Neural crest cell (in vitro differentiated cells): ENCODE results near the gene BNC1. TPM values are rescaled to one million over a fixed set of nuclear protein-coding genes. Genes with fewer than 3 reads are reported as not detected.

Source experiments
- DNase-seq: peaks from one replicate; pipeline ENCODE4 v3.0.0; 2021; ENCODE audit warnings: low read depth, mixed read lengths, low spot score
- H3K27ac Mint-ChIP-seq: one replicate; pipeline ENCODE4 v1.8.0; 2021; ENCODE audit warnings: mild to moderate bottlenecking, mixed read lengths; ENCODE audit not compliant: unreplicated experiment
- H3K27me3 Mint-ChIP-seq: 2 replicates; pipeline ENCODE4 v1.8.0; 2021; ENCODE audit warnings: low read depth, mild to moderate bottlenecking, mixed read lengths
- H3K36me3 Mint-ChIP-seq: 2 replicates; pipeline ENCODE4 v1.8.0; 2021; ENCODE audit warnings: low read depth, mild to moderate bottlenecking, mixed read lengths
- H3K4me1 Mint-ChIP-seq: 2 replicates; pipeline ENCODE4 v1.8.0; 2021; ENCODE audit warnings: mixed read lengths
- H3K4me3 Mint-ChIP-seq: one replicate; pipeline ENCODE4 v1.8.0; 2021; ENCODE audit warnings: mild to moderate bottlenecking, mixed read lengths
- H3K9me3 Mint-ChIP-seq: 2 replicates; pipeline ENCODE4 v1.8.0; 2021; ENCODE audit warnings: mixed read lengths
- CTCF ChIP-seq: fragments of 200-600 bp; sonication (generic); conservative IDR thresholded peaks from 2 replicates; pipeline ENCODE4 v1.5.0; 2021; ENCODE audit warnings: antibody characterized with exemption, mild to moderate bottlenecking
- total RNA-seq: library from RNA; stranded (reverse); gene quantifications from 2 replicates; pipeline ENCODE4 v1.2.1, GENCODE V29; 2021

The BNC1 gene
- total RNA-seq, 1 donor from 2014 or later, result 0.35 TPM

DNA sequence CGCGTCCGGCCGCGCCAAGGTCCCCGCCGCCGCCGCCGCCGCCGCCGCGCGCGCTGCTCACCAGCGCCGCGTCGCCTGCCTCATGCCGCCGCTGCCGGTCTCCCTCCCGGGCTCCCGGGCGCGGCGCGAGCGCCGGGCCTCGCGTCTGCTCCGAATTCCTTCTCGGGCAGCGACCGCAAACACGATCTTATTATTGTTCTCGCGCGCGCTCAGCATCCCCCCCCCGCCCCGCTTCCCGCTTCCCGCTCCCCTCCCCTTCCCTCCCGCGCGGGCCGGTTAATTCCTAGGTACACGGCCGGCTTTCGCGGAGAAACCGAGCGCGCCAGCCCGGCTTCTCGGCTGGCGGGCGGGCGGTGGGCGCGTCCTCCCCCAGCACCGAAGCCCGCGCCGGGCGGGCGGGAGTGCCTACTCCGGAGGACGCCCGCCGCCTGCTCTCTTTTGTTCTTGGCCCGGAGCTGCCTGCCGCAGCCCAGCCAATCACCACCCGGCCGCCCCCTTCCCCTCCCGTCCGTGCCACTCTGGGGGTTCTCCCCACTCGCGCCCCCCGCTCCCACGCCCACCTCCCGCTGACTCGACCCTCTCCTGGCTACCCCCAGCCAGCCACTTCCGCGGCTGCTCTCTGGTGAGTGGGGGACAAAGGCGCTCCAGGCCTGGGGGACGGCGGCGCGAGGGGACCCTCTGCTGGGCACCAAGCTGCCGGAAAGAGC lies 76.7 kb downstream of the BNC1 start, which contains the start of gene HDGFL3:
TSS of gene HDGFL3 (minus strand) at position 164 of the 707 bp plus-strand sequence. CDS start 409 bp downstream, outside the sequence.
- no peaks in the 10 kb centered on the region for H3K27me3 Mint-ChIP-seq
- DNase-seq, result peak; percentile 60
- no peaks in the 10 kb centered on the region for H3K36me3 Mint-ChIP-seq
- peak; percentile 35 for TF ChIP-seq CTCF
- peak within 1 kb of the TSS; percentile 95 for H3K27ac Mint-ChIP-seq
- peaks cover 36% of the 10 kb centered on the region for H3K4me1 Mint-ChIP-seq
- no peaks in the 10 kb centered on the region for H3K9me3 Mint-ChIP-seq
- peak within 1 kb of the TSS; percentile 100 for H3K4me3 Mint-ChIP-seq

DNA sequence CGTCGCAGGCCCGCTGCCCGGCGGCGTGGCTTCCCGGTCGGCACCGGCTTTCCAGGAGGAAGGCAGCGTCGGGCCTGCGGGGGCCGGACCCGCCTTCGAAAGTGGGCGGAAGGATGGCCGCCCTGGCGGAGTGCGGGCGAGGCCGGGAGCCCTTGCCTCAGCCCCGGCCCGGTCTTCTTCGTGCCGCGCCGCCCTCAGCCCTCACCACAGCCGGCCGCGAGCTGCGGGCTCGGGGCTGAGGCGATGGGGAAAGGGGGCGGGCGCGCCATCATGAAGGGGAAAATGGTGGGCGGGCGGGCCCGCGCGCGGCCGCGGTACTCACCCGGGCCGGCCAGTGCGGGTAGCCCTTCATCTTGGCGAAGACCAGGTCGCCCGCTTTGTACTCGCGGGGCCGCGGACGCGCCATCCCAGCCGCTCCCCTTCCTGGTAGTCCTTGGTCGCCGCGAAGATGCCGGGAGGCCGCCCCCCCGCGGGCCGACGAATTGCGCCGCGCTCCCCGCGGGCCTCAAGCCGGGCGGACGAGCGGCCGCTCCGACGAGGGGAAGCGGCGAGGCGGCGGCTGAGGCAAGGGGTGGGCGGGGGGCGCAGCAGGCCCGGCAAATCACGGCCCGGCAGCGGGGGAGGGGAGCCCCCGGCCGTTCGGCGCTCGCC lies 77.3 kb downstream of the BNC1 start:
- H3K27me3 Mint-ChIP-seq, result no peaks in the 10 kb centered on the region
- no peak overlapping the region for H3K27ac Mint-ChIP-seq
- no peaks in the 10 kb centered on the region for H3K9me3 Mint-ChIP-seq
- H3K36me3 Mint-ChIP-seq, result no peaks in the 10 kb centered on the region
- DNase-seq, result peak; percentile 51
- H3K4me3 Mint-ChIP-seq, result no peak overlapping the region
- no peak for TF ChIP-seq CTCF
- peaks cover 42% of the 10 kb centered on the region for H3K4me1 Mint-ChIP-seq

DNA sequence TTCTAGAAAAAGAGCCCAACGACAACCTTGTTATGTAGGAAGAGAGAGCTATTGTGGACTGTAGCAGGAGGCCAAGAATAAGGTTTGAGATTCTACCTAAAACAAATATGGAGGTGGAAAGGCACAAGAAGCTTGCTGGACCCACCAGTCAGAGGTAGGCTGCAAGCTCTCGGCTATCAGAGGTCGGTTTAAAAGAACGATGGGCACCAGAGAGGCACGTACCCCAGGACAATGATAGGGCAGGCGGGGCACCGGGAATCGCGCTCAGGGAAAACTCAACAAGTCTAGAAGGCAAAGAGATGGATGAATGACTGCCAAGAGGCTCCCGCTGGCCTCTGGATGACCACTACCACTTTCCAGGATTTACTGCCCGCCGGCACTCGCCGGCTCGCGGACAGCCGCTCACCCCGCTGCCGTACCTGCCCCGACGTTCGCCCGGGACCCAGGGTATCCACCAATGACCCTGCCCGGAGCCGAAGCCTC lies 77.9 kb downstream of the BNC1 start:
- Mint-ChIP-seq H3K27ac (peak overlapping the region; percentile 95), H3K9me3 (no peaks in the 10 kb centered on the region), H3K27me3 (no peaks in the 10 kb centered on the region), H3K36me3 (no peaks in the 10 kb centered on the region), H3K4me1 (peaks cover 42% of the 10 kb centered on the region), H3K4me3 (peak overlapping the region; percentile 100)
- TF ChIP-seq CTCF, result no peak
- peak; percentile 23 for DNase-seq

Other genes starting within 250 kb of the BNC1 start
- gene BTBD1, start 217.4 kb downstream of the BNC1 start, total RNA-seq, result 37.8 and 43.1 TPM in 2 replicates
- gene TM6SF1, start 177.0 kb downstream of the BNC1 start, total RNA-seq, result 0.16 and 0.25 TPM in 2 replicates
- gene HDGFL3, start 76.8 kb downstream of the BNC1 start, total RNA-seq, result 127 and 130 TPM in 2 replicates
- gene SH3GL3, start 162.7 kb upstream of the BNC1 start, total RNA-seq, result 0.91 and 1.4 TPM in 2 replicates